NCI-H446 treated with DMSO at 0.1 percent for 48 hours (cell line): ENCODE data around the gene RGS16.
"Not testable (repeated sequence)": the region's sequence is repeated elsewhere in the genome, so short reads cannot be mapped to it uniquely, and the experiment has no call there.

Experiments
- DNase-seq: peaks from one replicate; lab custom pipeline; 2025; lab: John Stamatoyannopoulos, UW

RGS16 gene

GRCh38 chr1:182604175-182605164 lies at the start of gene RGS16:
Gene RGS16 (minus strand): TSS chr1:182604389. CDS start chr1:182604259, 130 bp downstream.
- DNase-seq, result peak; percentile 90

- DNase-seq, result no peak
Observed at GRCh38 chr1:182653986-182654385, 49.8 kb upstream of the RGS16 start.

GRCh38 chr1:182652933-182653332 lies 48.7 kb upstream of the RGS16 start:
- DNase-seq, result no peak

GRCh38 chr1:182651339-182651724 lies 47.1 kb upstream of the RGS16 start:
- DNase-seq, result no peak

- DNase-seq, result no peak
Observed at GRCh38 chr1:182650678-182651338, 46.6 kb upstream of the RGS16 start.

GRCh38 chr1:182649041-182649440 lies 44.9 kb upstream of the RGS16 start:
- no peak for DNase-seq

GRCh38 chr1:182646739-182647138 lies 42.5 kb upstream of the RGS16 start:
- DNase-seq, result no peak

- no peak for DNase-seq
Observed at GRCh38 chr1:182644886-182645285, 40.7 kb upstream of the RGS16 start.

GRCh38 chr1:182643699-182644098 lies 39.5 kb upstream of the RGS16 start:
- peak; percentile 16 for DNase-seq

GRCh38 chr1:182642461-182642860 lies 38.3 kb upstream of the RGS16 start:
- no peak for DNase-seq

- DNase-seq, result no peak
Observed at GRCh38 chr1:182641561-182641960, 37.4 kb upstream of the RGS16 start.

GRCh38 chr1:182639330-182639729 lies 35.1 kb upstream of the RGS16 start:
- no peak for DNase-seq

GRCh38 chr1:182637769-182638168 lies 33.6 kb upstream of the RGS16 start:
- no peak for DNase-seq

- no peak for DNase-seq
Observed at GRCh38 chr1:182635871-182636270, 31.7 kb upstream of the RGS16 start.

GRCh38 chr1:182634306-182635072 lies 30.3 kb upstream of the RGS16 start:
- DNase-seq, result no peak

GRCh38 chr1:182633657-182634281 lies 29.6 kb upstream of the RGS16 start:
- peak; percentile 70 for DNase-seq

- no peak for DNase-seq
Observed at GRCh38 chr1:182633031-182633430, 28.8 kb upstream of the RGS16 start.

GRCh38 chr1:182632441-182632857 lies 28.3 kb upstream of the RGS16 start:
- DNase-seq, result not testable (repeated sequence)

- DNase-seq, result no peak
Observed at GRCh38 chr1:182631954-182632353, 27.8 kb upstream of the RGS16 start.

GRCh38 chr1:182631053-182631677 lies 27.0 kb upstream of the RGS16 start:
- no peak for DNase-seq

GRCh38 chr1:182630586-182630985 lies 26.4 kb upstream of the RGS16 start:
- no peak for DNase-seq
